Measurements from ENCODE around the gene PRR12.

The PRR12 gene

DNA sequence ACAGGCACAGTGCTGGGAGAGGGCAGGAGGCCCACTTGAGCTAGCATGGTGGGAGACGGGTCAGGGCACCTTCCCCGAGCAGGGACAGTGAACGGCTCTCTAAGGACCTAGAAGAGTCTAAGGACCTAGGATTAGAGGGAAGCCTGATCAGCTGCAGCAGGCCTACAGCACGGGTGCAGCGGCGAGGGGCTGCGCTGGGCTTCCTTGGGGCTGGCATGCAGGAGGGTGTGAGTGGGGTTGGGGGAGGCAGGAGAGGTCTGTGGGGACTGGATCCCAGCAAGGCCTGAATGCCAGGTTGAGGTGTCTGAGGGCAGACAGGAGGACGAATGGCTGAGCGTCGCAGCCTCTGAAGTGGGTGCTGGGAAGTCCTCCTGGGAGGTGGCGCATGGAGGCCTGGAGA, 54.6 kb downstream of the PRR12 start:
- DNase-seq (ENCODE audit: low read depth), result no peak

DNA sequence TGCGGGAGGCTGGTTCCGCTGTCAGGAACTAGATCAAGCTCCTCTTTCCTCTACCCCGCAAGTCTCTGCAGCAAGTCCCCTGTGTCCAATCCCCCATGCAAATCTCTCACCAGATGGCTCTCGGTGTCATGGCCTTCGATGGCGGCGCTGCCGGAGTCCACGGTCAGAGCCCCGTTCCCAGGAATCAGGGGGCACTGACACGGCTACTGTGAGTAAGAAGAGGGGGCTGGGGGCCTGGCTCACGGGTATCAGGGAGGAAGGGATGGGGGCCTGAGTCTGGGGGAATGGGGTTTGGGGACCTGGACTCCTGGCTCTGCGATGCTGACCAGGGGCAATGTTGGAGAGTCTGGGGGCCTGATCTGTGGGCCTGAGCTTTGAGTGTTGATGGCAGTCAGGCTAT, 55.0 kb downstream of the PRR12 start:
- DNase-seq (ENCODE audit: low read depth), result no peak

DNA sequence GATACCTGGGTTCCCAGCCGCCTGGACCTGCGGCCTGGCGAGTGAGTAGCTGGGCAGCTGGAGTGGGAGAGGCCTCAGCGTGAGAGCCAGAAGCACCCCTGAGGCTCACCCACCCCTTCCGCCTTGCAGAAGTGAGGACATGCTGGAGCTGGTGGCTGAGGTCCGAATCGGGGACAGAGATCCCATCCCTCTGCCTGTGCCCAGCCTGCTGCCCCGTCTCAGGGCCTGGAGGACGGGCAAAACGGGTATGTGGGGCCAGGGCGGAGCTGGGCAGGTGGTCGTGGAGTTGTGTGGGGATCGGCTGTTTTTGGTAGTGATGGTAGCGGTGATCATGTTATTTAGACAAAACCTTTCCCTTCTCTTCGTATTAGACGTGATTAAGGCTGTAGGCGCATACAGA, 55.6 kb downstream of the PRR12 start:
- DNase-seq (ENCODE audit: low read depth), result no peak

DNA sequence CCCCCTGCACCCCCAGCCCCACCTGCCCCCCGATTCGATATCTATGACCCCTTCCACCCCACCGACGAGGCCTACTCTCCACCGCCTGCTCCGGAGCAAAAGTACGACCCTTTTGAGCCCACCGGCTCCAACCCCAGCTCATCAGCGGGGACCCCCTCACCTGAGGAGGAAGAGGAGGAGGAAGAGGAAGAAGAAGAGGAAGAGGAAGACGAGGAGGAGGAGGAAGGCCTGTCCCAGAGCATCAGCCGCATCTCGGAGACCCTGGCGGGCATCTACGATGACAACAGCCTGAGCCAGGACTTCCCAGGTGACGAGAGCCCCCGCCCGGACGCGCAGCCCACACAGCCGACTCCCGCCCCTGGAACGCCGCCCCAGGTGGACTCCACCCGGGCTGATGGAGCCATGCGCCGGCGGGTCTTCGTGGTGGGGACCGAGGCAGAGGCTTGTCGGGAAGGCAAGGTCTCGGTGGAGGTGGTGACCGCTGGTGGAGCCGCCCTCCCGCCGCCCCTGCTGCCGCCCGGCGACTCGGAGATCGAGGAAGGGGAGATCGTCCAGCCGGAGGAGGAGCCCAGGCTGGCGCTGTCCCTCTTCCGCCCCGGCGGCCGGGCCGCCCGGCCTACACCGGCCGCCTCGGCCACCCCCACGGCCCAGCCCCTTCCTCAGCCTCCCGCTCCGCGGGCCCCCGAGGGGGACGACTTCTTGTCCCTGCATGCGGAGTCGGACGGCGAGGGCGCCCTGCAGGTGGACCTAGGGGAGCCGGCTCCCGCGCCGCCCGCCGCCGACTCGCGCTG, 60.2 kb downstream of the PRR12 start:
- no peak for DNase-seq (ENCODE audit: low read depth)

DNA sequence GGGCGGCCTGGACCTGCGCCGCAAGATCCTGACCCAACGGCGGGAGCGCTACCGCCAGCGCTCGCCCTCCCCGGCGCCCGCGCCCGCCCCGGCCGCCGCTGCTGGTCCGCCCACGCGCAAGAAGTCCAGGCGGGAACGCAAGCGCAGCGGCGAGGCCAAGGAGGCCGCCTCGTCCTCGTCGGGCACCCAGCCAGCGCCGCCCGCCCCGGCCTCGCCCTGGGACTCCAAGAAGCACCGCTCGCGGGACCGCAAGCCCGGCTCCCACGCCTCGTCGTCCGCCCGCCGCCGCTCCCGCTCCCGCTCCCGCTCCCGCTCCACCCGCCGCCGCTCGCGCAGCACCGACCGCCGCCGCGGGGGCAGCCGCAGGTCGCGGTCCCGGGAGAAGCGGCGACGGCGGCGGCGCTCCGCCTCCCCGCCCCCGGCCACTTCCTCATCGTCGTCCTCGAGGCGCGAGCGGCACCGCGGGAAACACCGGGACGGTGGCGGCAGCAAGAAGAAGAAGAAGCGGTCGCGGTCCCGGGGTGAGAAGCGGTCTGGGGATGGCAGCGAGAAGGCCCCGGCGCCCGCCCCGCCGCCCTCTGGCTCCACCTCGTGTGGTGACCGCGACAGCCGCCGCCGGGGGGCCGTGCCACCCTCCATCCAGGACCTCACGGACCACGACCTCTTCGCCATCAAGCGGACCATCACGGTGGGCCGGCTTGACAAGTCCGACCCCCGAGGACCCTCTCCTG, 61.0 kb downstream of the PRR12 start:
- DNase-seq (ENCODE audit: low read depth), result no peak

DNA sequence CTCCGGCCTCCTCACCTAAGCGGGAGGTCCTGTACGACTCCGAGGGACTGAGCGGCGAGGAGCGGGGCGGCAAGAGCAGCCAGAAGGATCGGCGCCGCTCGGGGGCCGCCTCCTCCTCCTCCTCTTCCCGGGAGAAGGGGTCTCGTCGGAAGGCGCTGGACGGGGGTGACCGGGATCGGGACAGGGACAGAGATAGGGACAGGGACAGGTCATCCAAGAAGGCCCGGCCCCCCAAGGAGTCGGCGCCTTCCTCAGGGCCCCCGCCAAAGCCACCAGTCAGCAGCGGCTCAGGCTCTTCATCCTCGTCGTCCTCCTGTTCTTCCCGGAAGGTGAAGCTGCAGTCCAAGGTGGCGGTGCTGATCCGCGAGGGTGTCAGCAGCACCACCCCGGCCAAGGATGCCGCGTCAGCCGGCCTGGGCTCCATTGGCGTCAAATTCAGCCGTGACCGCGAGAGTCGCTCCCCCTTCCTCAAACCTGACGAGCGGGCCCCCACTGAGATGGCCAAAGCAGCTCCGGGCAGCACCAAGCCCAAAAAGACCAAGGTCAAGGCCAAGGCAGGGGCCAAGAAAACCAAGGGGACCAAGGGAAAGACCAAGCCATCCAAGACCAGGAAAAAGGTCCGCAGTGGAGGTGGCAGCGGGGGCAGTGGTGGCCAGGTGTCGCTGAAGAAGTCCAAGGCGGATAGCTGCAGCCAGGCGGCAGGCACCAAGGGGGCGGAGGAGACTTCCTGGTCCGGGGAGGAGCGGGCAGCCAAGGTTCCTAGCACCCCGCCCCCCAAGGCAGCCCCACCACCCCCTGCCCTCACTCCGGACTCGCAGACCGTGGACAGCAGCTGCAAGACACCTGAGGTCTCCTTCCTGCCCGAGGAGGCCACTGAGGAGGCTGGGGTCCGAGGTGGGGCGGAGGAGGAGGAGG, 61.8 kb downstream of the PRR12 start:
- DNase-seq (ENCODE audit: low read depth), result no peak

DNA sequence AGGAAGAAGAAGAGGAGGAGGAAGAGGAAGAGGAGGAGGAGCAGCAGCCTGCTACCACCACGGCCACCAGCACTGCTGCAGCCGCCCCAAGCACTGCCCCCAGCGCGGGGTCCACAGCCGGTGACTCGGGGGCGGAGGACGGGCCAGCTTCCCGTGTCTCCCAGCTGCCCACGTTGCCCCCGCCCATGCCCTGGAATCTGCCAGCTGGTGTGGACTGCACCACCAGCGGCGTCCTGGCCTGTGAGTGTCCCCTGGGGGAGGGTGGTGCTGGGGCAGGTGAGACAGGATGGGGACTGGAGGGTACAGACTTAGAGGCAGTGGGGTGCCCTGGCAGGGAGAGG, 62.5 kb downstream of the PRR12 start:
- no peak for DNase-seq (ENCODE audit: low read depth)

DNA sequence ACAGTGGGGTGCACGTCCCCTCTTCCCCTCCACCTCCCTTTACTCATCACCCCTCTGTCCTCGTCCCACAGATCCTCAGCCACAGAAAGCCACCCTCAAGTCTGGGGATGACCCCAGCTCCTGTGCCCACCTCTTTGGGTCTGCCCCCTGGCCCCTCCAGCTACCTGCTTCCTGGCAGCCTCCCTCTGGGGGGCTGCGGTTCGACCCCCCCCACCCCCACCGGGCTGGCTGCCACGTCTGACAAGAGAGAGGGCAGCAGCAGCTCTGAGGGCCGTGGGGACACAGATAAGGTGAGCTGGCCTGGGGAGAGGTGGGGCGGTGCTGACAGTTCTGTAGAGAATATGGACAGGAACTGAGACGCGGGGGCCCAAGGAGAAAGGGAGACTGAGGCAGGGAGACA, 63.6 kb downstream of the PRR12 start:
- DNase-seq (ENCODE audit: low read depth), result no peak

DNA sequence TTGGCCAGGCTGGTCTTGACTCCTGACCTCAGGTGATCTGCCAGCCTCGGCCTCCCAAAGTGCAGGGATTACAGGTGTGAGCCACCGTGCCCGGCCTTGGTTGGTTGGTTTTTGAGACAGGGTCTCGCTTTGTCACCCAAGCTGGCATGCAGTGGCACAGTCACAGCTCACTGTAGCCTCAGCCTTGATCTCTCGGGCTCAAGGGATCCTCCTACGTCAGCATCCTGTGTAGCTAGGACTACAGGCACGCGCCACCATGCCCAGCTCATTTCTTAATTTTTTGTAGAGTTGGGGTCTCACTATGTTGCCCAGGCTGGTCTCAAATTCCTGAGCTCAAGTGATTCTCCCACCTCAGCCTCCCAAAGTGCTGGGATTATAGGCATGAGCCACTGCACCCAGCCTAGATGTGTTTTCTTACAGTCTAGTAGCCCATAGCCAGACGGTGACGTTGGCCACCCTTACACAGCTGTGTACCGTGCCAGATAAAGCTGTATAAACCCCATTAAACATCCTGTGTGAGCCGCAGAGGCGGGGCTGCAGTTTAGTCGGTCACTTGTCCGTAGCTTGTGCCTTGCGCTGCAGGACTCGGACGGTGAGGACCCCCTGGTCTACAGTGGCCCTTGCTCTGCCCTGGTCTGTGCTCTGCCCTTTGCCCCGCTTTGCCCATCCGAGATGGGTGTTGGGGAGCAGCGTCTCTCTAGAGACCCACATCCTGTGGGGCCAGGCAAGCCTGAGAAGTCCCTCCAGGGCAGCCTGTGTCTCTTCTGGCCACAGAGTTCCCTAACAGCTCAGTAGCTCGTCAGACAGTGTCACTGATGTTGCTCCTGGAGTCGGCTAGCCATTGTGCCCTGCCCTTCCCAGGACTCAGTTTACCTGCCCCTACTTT, 64.8 kb downstream of the PRR12 start:
- no peak for DNase-seq (ENCODE audit: low read depth)

DNA sequence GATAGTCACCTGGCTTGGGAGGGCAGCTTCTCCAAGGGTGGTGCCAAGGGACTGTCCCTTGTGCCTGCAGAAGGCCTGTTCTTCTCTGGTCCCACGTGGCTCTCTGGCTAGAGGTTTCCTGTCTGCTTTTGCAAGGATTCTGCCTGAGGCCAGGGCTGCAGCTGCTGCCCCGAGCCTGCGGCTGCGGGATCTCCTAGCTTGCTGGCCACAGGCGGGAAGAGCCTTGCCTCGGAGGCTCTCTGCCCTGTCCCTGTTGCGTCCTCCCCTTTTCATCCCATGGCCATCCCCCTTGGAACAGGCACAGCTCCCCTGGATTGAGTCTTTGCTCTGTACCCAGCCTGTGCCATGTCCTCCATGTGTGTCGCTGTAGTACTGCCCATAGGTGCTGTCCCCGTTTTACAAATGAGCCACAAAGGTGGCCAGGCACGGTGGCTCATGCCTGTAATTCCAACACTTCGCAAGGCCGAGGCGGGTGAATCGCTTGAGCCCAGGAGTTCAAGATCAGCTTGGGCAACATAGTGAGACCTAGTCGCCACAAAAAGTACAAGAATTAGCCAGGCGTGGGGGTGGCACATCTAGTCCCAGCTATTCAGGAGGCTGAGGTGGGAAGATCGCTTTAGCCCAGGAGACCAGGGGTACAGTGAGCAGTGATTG, 65.6 kb downstream of the PRR12 start:
- DNase-seq (ENCODE audit: low read depth), result no peak

DNA sequence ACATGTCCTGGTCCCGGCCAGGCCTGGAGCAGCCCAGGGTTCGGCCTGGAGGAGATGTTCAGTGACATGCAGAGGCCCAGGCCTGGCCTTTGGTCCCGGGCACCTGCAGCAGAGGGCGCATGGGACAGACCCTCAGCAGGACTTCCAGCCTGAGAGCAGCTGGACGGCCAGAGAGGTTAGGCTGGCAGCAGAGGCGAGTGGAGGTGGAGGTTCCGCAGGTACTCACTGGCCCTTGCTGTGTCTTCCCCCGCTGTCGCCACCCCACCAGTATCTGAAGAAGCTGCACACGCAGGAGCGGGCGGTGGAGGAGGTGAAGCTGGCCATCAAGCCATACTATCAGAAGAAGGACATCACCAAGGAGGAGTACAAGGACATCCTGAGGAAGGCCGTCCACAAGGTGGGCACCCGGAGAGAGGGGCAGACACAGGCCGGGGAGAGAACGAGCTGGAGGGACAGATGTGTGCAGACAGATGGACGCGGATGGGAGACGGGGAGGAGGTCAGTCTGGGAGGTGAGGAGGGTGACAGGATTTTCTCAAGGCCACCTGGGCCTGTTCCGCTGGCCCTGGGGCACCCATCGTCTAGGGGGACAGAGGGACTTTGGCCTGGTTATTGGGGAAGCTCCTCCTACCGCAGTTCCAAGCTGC, 66.6 kb downstream of the PRR12 start:
- DNase-seq (ENCODE audit: low read depth), result no peak

DNA sequence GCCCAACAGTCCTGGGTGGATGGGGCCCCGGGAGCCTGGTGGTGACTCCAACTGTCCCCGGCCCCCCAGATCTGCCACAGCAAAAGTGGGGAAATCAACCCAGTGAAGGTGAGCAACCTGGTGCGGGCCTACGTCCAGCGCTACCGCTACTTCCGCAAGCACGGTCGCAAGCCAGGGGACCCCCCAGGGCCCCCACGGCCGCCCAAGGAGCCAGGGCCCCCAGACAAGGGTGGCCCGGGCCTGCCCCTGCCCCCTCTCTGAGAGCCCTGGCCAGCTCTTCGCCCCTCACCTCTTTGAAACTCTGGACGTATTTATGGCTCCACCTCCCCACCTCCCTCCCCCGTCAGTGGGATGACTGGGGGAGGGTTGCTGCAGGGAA, 67.1 kb downstream of the PRR12 start:
- no peak for DNase-seq (ENCODE audit: low read depth)

DNA sequence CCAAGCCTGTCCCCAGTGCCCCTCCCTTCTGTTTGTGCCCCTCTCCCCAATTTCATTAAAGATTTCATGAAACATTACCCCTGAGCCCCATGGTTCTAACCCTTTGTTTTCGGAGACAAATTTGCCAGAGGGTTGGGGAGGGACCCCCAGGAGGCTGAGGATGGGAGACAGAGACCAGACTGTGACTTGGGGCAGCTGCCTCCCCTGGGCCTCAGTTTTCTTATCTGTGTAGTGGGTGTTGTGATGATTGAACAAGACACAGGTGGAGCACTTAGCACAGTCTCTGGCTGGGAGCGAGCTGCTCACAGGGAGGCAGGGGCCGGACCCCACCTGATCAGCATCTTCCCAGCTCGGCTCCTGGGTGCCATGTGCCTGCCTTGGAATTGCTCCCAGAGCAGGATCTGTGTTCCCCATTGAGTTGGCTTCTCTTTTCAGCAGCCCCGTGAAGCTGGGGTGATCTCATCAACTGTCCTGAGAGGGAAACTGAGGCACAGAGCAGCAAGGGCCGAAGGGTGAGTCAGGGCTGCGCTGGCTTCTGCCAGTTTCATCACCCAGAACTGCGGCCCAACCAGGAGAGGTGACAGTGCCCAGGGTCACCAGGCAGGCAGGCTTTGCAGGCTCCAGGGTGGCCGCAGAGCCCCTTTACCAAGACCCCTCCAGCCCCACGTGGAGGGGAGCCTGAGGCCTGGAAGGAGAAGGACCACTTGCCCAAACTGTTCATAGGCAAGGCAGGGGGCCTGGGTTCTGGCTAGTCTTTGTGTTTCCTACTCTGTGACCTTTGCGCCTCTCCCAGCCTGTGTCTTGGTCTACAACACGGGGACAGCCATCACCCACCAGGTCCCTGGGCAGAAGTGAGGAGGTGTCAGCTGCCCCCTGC, 67.8 kb downstream of the PRR12 start:
- no peak for DNase-seq (ENCODE audit: low read depth)

DNA sequence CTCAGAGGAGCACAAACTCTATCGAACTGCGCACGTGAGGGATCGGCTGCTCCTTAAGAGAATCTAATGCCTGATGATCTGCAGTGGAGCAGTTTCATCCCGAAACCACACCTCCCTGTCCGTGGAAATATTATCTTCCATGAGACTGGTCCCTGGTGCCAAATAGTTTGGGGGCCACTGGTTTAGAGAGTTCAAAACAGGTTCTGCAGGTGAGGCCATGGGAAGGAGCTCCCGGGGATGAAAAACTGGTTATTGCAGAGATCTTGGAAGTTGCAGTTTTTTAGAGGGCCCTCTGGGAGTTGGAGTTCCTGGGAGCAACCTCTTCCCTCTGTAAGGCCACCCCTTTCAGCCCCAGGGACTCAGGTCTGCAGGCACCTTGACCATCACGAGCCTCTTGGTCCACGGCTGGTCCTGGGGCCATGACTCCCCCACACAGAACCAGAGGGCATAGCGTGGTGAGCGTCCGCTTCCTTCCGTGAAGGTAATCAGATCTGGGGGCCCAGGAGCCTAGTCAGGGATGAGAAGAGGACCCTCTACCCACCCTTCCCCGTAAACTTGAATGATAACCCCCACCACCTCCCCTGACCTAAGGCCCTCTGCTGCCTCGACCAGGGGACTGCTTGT, 69.5 kb downstream of the PRR12 start:
- no peak for DNase-seq (ENCODE audit: low read depth)

DNA sequence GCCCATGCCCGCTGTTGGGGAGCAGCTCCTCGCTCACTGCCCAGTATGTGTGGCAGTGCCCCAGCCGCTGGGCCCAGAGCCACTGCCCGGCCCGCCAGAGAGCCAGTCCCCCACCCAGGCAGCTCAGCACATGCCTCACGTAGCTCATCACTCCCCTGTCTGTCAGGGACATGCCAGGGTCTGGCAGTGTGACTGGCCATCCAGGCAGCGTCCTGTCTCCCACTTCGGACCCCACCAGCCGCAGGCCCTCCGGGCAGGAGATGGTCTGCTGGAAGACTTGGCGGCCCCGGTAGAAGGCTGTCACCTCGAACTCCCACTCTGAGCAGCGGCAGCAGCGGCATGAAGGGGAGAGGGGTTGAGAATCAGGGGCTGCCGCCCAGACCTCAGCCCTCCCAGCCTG, 71.0 kb downstream of the PRR12 start:
- no peak for DNase-seq (ENCODE audit: low read depth)

DNA sequence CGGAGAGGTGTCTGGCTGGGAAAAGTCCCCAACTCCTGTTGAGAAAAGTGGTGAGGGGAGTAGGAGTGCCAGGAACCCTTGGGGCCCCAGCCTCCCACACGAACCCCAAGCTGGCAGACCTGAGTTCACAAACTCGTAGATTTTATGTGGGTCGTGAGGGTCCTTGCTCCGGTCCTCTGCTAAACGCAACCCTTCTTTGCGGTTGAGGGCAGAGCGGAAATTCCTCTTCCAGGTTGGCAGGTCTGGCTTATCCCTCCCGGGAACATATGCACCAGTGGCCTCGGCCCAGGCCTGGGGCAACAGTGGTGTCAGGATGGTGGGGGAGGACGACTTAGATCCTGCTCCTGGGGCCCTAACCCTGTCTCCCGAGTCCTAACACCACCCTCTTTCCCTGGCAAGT, 72.2 kb downstream of the PRR12 start:
- DNase-seq (ENCODE audit: low read depth), result no peak

DNA sequence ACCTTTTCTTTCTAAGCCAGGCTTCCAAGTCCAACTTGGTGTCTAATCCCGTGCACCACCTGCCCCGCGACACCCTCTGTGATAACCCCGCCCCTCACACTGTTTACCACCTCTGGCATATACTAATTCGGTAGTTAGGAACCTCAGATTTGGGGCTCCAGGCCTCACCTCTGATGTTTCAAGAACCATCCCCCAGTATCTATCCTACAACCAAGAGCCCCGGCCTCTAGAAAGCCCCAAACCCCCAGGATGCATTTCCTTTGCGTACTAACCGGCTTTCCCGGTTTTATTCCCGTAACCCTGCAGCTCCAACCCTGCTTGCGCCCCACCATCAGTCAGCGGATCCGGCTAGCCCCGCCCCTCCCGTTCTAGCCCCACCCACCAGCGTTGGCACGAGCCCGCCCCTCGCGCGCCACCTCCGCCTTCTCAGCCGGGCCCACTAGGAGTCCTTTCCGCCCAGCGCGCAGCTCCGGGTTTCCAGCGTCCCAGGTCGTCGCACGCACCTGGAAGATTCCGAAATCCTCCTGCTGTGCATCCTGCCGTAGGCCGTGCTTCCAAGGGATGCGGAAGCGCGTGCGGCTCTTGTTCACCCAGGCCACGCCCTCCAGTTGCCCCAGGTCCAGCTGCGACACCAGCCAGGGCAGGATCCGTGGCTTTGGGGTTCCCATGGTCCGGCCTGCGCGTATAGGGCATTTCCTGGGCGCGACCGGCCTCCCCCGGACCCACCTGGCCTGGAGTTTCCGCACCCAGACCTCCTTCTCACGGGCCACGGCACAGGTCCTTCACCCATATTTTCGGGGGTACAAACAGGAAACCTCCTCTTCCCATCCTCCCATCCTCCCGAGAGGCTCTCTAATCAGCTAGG, 73.4 kb downstream of the PRR12 start:
- DNase-seq (ENCODE audit: low read depth), result peak; percentile 93

DNA sequence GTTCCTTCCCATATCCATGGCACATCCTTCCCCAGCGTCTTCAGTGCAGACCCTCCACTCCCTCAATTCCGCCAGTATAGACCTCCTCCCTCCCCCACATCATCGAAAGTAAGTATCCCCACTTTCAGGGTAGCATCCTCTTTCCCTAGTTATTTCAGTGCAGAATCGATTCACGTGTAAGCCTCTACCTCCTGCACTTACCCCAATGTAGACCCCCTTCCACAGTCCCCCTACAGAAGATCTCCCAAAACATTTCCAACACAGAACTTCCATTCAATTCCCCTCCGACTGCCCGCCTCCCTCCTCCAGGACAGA, 74.0 kb downstream of the PRR12 start:
- no peak for DNase-seq (ENCODE audit: low read depth)
